Loucy (cell line): ENCODE data around the gene AKAP6.

Experiments used
- H2AFZ ChIP-seq: fragments of 200-600 bp; sonication (generic); 2 replicates; pipeline ENCODE4 v1.6.0; 2016; ENCODE audit warnings: antibody characterized with exemption, mild to moderate bottlenecking, low read length, moderate library complexity
- H3F3A ChIP-seq: fragments of 200-600 bp; 2 replicates; pipeline ENCODE4 v1.6.0; 2016; ENCODE audit warnings: antibody characterized with exemption, low read depth, mild to moderate bottlenecking
- H3K27me3 ChIP-seq: fragments of 200-600 bp; sonication (generic); 2 replicates; pipeline ENCODE4 v1.6.1; 2014; ENCODE audit warnings: low read length, mild to moderate bottlenecking; ENCODE audit not compliant: insufficient read depth, poor library complexity, severe bottlenecking
- H3K36me3 ChIP-seq: fragments of 200-600 bp; sonication (generic); 2 replicates; pipeline ENCODE4 v1.6.1; 2016; ENCODE audit warnings: low read length; ENCODE audit not compliant: insufficient read depth
- H3K4me1 ChIP-seq: fragments of 200-600 bp; sonication (generic); 2 replicates; pipeline ENCODE4 v1.5.1; 2014; ENCODE audit warnings: low read length, mild to moderate bottlenecking; ENCODE audit not compliant: insufficient read depth, poor library complexity, severe bottlenecking
- H3K4me2 ChIP-seq: fragments of 200-600 bp; sonication (generic); 2 replicates; pipeline ENCODE4 v1.6.0; 2014; ENCODE audit warnings: antibody characterized with exemption, low read length, low read depth, mild to moderate bottlenecking; ENCODE audit not compliant: poor library complexity, severe bottlenecking
- H3K4me3 ChIP-seq: fragments of 200-600 bp; sonication (generic); 2 replicates; pipeline ENCODE4 v1.5.1; 2014; ENCODE audit warnings: low read length, mild to moderate bottlenecking, mixed read lengths; ENCODE audit not compliant: poor library complexity, severe bottlenecking
- H3K79me2 ChIP-seq: fragments of 200-600 bp; sonication (generic); 2 replicates; pipeline ENCODE4 v1.6.1; 2014; ENCODE audit warnings: low read length; ENCODE audit not compliant: insufficient read depth
- H3K9ac ChIP-seq: fragments of 200-600 bp; sonication (generic); 2 replicates; pipeline ENCODE4 v1.6.0; 2014; ENCODE audit warnings: mild to moderate bottlenecking, low read depth, low read length, moderate library complexity; ENCODE audit not compliant: poor library complexity, severe bottlenecking
- H3K9me2 ChIP-seq: fragments of 200-600 bp; sonication (generic); replicated peaks from 2 replicates; pipeline ENCODE4 v1.6.1; 2016; ENCODE audit warnings: low read depth, low read length, mixed read lengths
- H3K9me3 ChIP-seq: fragments of 200-600 bp; sonication (generic); 2 replicates; pipeline ENCODE4 v1.6.1; 2014; ENCODE audit warnings: mild to moderate bottlenecking, antibody characterized with exemption, low read length, low read depth; ENCODE audit not compliant: insufficient read depth
- H4K20me1 ChIP-seq: fragments of 200-600 bp; sonication (generic); 2 replicates; pipeline ENCODE4 v1.6.0; 2014; ENCODE audit warnings: antibody characterized with exemption, low read length, mild to moderate bottlenecking; ENCODE audit not compliant: insufficient read depth, poor library complexity, severe bottlenecking
- EZH2phosphoT487 ChIP-seq: fragments of 200-600 bp; IDR thresholded peaks from 2 replicates; pipeline ENCODE4 v1.6.1; 2018; ENCODE audit warnings: antibody characterized with exemption, mild to moderate bottlenecking, moderate library complexity, borderline replicate concordance
- TF ChIP-seq, protein P1 (sequence below): fragments of 200-600 bp; sonication (generic); conservative IDR thresholded peaks from 2 replicates; pipeline ENCODE4 v1.5.1; 2014; ENCODE audit warnings: mild to moderate bottlenecking, antibody characterized with exemption, low read length

The AKAP6 gene

DNA sequence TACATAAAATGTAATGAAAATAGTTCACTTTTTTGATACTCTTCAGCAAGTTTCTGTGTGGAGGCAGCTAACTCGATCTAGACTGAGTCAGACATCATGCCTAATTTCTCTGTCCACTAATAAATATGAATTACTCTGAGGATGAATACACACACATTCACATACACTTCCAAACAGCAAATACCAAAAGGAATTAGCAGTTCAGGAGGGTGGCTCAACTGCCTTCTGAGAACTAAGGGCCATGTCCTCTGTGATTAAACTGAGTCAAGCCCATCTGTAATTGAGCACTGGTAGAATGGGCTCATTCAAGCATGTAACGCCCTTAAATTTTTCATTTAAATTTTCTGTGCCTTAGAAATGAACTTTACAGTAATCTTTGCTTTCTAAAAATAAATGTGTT lies 242.5 kb downstream of the AKAP6 start:
- Histone ChIP-seq H3K27me3 (no peaks in the 10 kb centered on the region), H2AFZ (no peak overlapping the region), H3K9me2 (no peaks in the 10 kb centered on the region), H3K79me2 (no peaks in the 10 kb centered on the region), H3K4me3 (no peak overlapping the region), H4K20me1 (no peaks in the 10 kb centered on the region), H3F3A (no peaks in the 10 kb centered on the region), H3K36me3 (no peaks in the 10 kb centered on the region), H3K9me3 (no peaks in the 10 kb centered on the region), H3K4me2 (no peak overlapping the region), H3K9ac (no peak overlapping the region), H3K4me1 (no peaks in the 10 kb centered on the region)
- TF ChIP-seq EZH2phosphoT487, result no peak
- TF ChIP-seq, protein P1, sequence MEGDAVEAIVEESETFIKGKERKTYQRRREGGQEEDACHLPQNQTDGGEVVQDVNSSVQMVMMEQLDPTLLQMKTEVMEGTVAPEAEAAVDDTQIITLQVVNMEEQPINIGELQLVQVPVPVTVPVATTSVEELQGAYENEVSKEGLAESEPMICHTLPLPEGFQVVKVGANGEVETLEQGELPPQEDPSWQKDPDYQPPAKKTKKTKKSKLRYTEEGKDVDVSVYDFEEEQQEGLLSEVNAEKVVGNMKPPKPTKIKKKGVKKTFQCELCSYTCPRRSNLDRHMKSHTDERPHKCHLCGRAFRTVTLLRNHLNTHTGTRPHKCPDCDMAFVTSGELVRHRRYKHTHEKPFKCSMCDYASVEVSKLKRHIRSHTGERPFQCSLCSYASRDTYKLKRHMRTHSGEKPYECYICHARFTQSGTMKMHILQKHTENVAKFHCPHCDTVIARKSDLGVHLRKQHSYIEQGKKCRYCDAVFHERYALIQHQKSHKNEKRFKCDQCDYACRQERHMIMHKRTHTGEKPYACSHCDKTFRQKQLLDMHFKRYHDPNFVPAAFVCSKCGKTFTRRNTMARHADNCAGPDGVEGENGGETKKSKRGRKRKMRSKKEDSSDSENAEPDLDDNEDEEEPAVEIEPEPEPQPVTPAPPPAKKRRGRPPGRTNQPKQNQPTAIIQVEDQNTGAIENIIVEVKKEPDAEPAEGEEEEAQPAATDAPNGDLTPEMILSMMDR, result no peak

DNA sequence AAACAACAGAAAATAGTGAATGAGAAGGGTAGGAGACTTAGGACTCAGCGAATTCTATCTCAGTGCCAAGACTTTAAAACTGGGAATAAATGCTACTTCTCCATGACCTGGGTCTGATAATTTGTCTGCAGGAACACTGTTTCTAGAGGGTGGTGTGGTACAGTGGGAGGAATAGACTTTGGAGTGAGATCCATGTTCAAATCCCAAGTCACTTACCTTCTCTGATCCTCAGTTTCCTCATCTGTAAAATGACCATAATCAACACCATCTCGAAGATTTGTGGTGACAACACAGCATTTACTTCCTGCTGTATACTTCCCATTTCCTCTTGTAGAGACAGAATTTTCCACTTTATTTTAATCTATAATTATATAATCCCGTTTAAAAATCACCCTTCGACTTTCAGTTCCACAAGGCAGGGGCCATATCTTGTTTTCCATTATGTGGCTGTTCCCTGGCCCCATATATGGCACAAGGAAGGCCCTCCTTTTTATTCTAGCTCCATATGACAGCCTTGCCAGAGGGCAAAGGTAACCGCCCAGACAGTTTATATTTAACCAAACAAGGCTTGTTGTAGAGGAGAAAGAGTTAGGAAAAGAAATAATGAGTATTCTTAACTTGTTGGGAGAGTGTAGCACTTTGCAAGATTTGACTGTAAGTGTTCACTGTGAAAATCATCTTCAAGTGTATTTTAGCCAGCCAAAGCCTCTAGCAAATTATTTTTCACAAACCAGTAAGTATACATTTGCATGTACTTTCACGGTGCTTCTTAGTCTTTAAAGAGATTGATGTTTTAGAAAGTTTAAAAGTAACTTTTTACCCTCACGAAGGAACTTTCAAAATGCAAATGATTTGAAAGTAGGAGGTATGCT lies 243.1 kb downstream of the AKAP6 start:
- Histone ChIP-seq H3F3A (no peaks in the 10 kb centered on the region), H4K20me1 (no peaks in the 10 kb centered on the region), H3K9me3 (no peaks in the 10 kb centered on the region)

DNA sequence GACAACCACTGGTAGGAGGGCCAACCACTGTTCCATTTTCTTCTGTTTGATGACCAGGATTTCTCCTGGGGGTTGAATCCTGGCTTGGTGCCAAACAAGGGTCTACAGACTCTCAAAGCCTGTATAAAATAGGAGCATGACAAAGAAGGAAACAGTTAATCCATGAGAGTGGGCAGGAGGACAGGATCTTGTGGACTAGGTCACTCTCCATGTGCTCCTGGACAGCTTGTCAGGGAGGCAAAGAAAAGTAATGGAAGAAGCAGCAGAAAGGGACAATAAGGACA lies 243.7 kb downstream of the AKAP6 start:
- no peak overlapping the region for H2AFZ ChIP-seq
- H3K4me3 ChIP-seq, result no peak overlapping the region
- H3K79me2 ChIP-seq, result no peaks in the 10 kb centered on the region
- H3K4me2 ChIP-seq, result no peak overlapping the region
- no peak overlapping the region for H3K9ac ChIP-seq
- H3F3A ChIP-seq, result no peaks in the 10 kb centered on the region
- no peaks in the 10 kb centered on the region for H3K36me3 ChIP-seq
- H3K27me3 ChIP-seq, result no peaks in the 10 kb centered on the region
- no peaks in the 10 kb centered on the region for H4K20me1 ChIP-seq
- TF ChIP-seq EZH2phosphoT487, result no peak
- TF ChIP-seq, protein P1, result no peak
- no peaks in the 10 kb centered on the region for H3K4me1 ChIP-seq
- H3K9me2 ChIP-seq, result no peaks in the 10 kb centered on the region
- H3K9me3 ChIP-seq, result no peaks in the 10 kb centered on the region

More for the DNA sequence above, 243.1 kb downstream of the AKAP6 start:
- Histone ChIP-seq H3K4me2 (no peak overlapping the region), H3K9ac (no peak overlapping the region), H3K4me1 (no peaks in the 10 kb centered on the region), H3K79me2 (no peaks in the 10 kb centered on the region), H3K9me2 (no peaks in the 10 kb centered on the region), H3K4me3 (no peak overlapping the region), H3K27me3 (no peaks in the 10 kb centered on the region), H2AFZ (no peak overlapping the region; the same call in 1 of the 2 replicates), H3K36me3 (no peaks in the 10 kb centered on the region)
- no peak for TF ChIP-seq EZH2phosphoT487
- TF ChIP-seq, protein P1, result no peak
